ENCODE data around the gene IZUMO3. TPM values are rescaled to one million over a fixed set of nuclear protein-coding genes. Genes with fewer than 3 reads are reported as not detected.

IZUMO3 gene
- total and polyA plus RNA-seq, 7 donors, result not detected

- 75% methylated on average over 3 of the region's 3 CpGs for WGBS, 3 donors
- H3K27ac ChIP-seq, result no peak overlapping the region
- no peaks in the 10 kb centered on the region for H3K4me1 ChIP-seq
- no peaks in the 10 kb centered on the region for H3K36me3 ChIP-seq (ENCODE audit: insufficient read depth in 1 of 2, low read depth in 1 of 2)
- H3K4me3 ChIP-seq, result no peak overlapping the region
- intact Hi-C loops (cut with DNase I), result no loop called here
- DNase-seq (no peak), ATAC-seq (no peak)
- no peaks in the 10 kb centered on the region for H3K27me3 ChIP-seq (ENCODE audit: insufficient read depth in 3 of 3, low read length in 2 of 3)
- no peaks in the 10 kb centered on the region for H3K9me3 ChIP-seq
- TF ChIP-seq, protein P1, sequence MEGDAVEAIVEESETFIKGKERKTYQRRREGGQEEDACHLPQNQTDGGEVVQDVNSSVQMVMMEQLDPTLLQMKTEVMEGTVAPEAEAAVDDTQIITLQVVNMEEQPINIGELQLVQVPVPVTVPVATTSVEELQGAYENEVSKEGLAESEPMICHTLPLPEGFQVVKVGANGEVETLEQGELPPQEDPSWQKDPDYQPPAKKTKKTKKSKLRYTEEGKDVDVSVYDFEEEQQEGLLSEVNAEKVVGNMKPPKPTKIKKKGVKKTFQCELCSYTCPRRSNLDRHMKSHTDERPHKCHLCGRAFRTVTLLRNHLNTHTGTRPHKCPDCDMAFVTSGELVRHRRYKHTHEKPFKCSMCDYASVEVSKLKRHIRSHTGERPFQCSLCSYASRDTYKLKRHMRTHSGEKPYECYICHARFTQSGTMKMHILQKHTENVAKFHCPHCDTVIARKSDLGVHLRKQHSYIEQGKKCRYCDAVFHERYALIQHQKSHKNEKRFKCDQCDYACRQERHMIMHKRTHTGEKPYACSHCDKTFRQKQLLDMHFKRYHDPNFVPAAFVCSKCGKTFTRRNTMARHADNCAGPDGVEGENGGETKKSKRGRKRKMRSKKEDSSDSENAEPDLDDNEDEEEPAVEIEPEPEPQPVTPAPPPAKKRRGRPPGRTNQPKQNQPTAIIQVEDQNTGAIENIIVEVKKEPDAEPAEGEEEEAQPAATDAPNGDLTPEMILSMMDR (IDR thresholded peaks at IDR 0.05), result no peak
Measured at GRCh38 chr9:24504521-24504920, 41.2 kb downstream of the IZUMO3 start.

DNA sequence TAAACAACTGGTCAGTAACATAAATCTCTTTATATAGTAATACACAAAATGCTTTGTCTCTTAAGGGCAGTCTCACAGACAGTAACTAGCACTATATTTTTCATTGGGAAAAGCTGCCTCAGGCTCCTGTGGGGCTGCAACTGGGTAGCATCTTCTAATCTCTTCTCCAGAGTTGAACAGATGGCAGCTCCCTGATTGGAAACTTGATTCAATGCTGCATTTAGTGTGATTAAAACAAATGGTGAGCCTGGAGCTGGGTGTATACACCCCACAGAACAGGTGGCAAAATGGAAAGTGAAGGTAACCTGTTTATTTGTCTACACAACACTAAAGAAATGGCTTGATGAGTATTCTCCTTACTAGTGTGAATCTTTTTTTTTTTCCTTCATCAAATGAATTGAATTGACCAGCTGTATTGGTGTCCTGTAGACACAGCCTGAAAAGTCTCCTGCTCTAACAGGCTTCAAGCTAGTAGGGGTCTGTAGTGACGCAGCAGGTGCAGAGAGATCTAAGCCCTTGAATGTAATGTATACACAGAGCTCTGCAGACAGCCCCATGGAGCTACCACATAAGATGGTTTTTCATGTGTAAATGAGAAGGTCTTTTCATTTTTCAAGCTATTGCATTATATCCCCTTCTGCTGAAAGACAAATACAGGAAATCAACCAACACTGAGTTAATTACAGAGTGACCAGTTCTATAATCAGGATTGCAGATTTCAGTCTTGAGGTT lies 43.3 kb downstream of the IZUMO3 start:
- DNase-seq, result no peak
- Histone ChIP-seq H3K4me1 (no peaks in the 10 kb centered on the region), H3K27me3 (ENCODE audit: insufficient read depth in 3 of 3, low read length in 2 of 3) (no peaks in the 10 kb centered on the region), H3K4me3 (no peak overlapping the region), H3K36me3 (ENCODE audit: insufficient read depth in 1 of 2, low read depth in 1 of 2) (no peaks in the 10 kb centered on the region), H3K27ac (no peak overlapping the region), H3K9me3 (no peaks in the 10 kb centered on the region)
- WGBS, 3 donors, result 77 to 96% (median 86%) methylated on average over 1 of the region's 1 CpG
- no peak for ATAC-seq
- intact Hi-C loops (cut with DNase I), result no loop called here
- TF ChIP-seq, protein P1 (IDR thresholded peaks at IDR 0.05), result no peak

GRCh38 chr9:24500761-24501160 lies 44.9 kb downstream of the IZUMO3 start:
- intact Hi-C loops (cut with DNase I), result no loop called here
- WGBS, 3 donors, result 74 to 77% (median 76%) methylated on average over 3 of the region's 3 CpGs
- TF ChIP-seq, protein P1 (IDR thresholded peaks at IDR 0.05), result no peak
- no peak for DNase-seq
- no peak for ATAC-seq
- Histone ChIP-seq H3K36me3 (ENCODE audit: insufficient read depth in 1 of 2, low read depth in 1 of 2) (no peaks in the 10 kb centered on the region), H3K9me3 (no peaks in the 10 kb centered on the region), H3K27ac (no peak overlapping the region), H3K4me3 (no peak overlapping the region), H3K4me1 (no peaks in the 10 kb centered on the region), H3K27me3 (ENCODE audit: insufficient read depth in 3 of 3, low read length in 2 of 3) (no peaks in the 10 kb centered on the region)

DNA sequence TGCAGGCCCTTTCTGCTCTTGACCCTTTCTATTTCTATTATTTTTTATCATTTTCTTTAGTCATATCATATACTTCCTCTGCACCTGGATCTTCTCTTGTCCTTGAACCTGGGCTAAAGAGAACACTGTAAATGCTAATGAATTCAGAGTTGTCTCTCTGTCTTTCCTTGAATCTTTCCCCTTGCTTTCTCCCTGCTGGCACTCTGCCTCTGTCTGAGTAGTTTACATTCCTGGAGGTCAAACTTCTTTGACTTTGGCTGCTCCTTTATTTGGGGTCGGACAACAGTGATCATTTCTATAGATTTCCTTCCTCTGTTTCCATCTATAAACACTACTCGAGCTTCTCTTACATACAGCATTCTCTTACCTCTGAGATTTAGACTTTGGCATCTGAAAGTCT lies 47.1 kb downstream of the IZUMO3 start:
- H3K4me3 ChIP-seq, result no peak overlapping the region
- no peaks in the 10 kb centered on the region for H3K36me3 ChIP-seq (ENCODE audit: insufficient read depth in 1 of 2, low read depth in 1 of 2)
- intact Hi-C loops (cut with DNase I), result no loop called here
- no peak overlapping the region for H3K27ac ChIP-seq
- DNase-seq, result no peak
- WGBS, 3 donors, result 35 to 39% (median 37%) methylated on average over 2 of the region's 2 CpGs
- H3K9me3 ChIP-seq, result no peaks in the 10 kb centered on the region
- no peaks in the 10 kb centered on the region for H3K4me1 ChIP-seq
- ATAC-seq, result no peak
- H3K27me3 ChIP-seq (ENCODE audit: insufficient read depth in 3 of 3, low read length in 2 of 3), result no peaks in the 10 kb centered on the region
- TF ChIP-seq, protein P1 (IDR thresholded peaks at IDR 0.05), result no peak

DNA sequence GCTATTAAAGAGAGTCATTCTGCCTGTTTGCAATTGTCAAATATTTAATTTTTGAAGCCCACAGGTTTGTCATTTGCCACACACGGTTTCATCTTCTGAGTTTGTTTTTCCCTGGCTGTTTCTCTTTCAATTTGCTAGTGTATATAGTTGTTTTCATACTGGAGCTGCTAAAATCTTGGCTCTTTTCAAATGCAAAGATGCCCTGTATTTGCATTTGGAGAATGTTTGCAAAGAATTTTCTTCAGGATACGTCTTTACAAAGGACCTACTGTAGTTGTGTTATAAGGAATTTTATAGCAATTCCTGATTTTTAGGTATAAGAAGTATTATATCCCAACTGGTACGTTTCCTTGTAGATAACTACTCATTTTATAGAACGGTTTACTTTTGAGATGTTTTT lies 48.0 kb downstream of the IZUMO3 start:
- DNase-seq (no peak), ATAC-seq (no peak)
- Histone ChIP-seq H3K4me3 (no peak overlapping the region), H3K27me3 (ENCODE audit: insufficient read depth in 3 of 3, low read length in 2 of 3) (no peaks in the 10 kb centered on the region), H3K9me3 (no peaks in the 10 kb centered on the region), H3K4me1 (no peaks in the 10 kb centered on the region), H3K36me3 (ENCODE audit: insufficient read depth in 1 of 2, low read depth in 1 of 2) (no peaks in the 10 kb centered on the region), H3K27ac (no peak overlapping the region)
- TF ChIP-seq, protein P1 (IDR thresholded peaks at IDR 0.05), result no peak
- WGBS, 3 donors, result 74 to 80% (median 78%) methylated on average over 4 of the region's 4 CpGs
- intact Hi-C loops (cut with DNase I), result no loop called here

All from psoas muscle (tissue), 8 donors.